ES-I3 (cell line): Measurements from ENCODE around the gene POLN.

ENCODE experiments used
- H3K36me3 ChIP-seq: 2 replicates; pipeline ENCODE4 v1.6.1; 2013; ENCODE audit warnings: mild to moderate bottlenecking, low read length, control low read depth, moderate library complexity; ENCODE audit not compliant: insufficient read depth
- H3K4me1 ChIP-seq: 2 replicates; pipeline ENCODE4 v1.6.1; 2013; ENCODE audit warnings: mild to moderate bottlenecking, control low read depth, low read length; ENCODE audit not compliant: insufficient read depth
- H3K9ac ChIP-seq: 2 replicates; pipeline ENCODE4 v1.6.1; 2013; ENCODE audit warnings: low read depth, mild to moderate bottlenecking, low read length, moderate library complexity
- H3K9me3 ChIP-seq: 2 replicates; pipeline ENCODE4 v1.6.1; 2013; ENCODE audit warnings: mild to moderate bottlenecking, low read length, moderate library complexity; ENCODE audit not compliant: control insufficient read depth, insufficient read depth

The POLN gene

DNA sequence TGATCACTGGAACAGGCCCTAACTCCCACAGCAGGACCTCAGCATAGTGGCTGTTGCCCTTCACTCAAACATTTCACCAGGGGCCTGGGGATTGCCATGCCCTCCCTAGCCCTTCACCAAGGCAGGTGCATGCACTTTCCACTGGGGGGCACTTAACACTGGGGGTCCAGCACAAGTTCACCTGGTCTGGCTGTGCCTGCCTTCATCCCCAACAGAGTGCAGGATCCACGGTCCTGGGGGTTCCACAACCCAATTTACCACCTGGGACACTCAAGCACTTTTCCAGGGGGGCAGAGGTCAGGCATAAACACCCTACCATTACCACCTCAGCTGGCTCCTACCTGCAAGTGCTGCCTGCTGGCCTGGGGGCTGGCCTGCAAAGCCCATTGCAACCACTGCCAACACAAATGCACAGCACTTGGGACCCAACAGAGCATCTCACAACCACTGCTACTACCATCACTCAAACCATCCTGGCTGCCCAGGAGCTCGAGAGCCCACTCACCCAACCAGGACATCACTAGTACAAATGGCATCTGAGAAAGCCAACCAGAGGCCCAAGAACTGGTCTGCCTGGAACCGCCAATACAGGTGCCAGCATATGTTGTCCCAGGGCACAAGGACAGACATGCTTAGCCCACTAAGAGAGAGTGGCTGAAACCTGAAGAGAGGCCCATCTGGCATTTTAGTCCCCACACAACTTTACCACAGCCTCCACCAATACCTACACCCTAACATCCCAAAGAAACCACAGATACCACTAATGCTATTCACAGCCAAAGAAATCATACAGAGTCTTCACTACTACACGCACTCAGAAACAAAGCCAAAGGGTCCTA, 139.7 kb downstream of the POLN start:
- Histone ChIP-seq H3K4me1 (no peaks in the 10 kb centered on the region), H3K9ac (no peak overlapping the region), H3K36me3 (no peaks in the 10 kb centered on the region), H3K9me3 (no peaks in the 10 kb centered on the region)

DNA sequence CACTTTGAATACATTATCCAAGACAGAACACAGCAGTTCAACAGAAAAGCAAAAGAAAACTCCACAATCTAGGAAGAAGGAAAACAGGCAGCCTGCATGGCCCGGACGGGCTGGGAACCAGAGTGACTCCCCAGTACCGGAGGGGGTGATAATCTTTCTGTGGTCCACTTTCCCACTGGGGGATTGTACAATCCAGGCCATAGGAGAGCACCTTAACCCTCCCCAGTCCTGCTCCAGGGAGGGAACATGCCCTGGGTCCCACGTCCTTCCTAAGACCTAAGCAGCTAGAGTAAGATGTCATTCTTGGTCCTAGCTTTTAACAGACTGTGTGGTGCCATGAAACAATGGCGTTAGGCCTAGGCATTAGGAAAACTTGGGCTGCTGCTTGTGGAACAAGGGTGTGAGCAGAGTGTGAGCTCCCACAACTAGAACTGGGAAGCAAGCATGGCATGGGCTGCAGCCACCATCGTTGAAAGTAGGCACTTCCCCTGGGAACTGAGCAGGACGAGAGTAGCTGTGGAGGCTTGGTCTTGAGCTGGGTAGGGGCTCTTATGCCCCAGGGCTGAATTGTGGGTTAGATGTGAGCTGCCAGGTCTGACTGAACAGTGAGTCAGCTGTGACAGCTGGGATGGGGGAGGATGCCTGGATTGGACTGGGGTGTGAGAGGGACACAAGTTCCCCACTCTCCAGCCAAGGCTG, 140.4 kb downstream of the POLN start:
- Histone ChIP-seq H3K36me3 (no peaks in the 10 kb centered on the region), H3K9ac (no peak overlapping the region), H3K9me3 (peaks cover 4% of the 10 kb centered on the region; the same call in 1 of the 2 replicates), H3K4me1 (no peaks in the 10 kb centered on the region)

DNA sequence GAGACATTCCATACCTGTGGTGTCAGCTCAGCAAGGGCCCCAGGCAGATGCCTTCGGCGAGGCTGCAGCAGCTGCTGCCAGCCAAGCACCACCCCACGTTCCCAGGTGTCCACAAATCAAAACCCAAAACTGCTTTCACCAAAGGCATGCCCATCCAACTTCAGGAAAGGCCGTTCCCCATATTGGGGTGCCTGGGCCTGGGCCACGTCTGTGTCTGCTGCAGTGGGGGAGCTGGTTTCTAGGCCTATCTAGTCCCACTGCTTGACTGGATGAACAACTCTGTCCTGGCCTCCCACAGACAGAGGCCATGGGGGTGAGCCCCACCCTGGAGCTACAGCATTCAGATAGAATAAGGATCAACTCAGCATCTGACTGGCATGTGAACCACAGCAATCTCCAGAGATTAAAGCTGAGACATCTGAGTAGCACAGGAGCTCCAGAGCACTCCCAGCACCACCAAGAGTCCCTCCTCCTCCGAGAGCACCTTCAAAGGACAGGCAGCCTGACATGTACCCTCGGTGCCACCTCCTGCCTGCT, 145.8 kb downstream of the POLN start:
- peaks cover 8% of the 10 kb centered on the region; the same call in 1 of the 2 replicates for H3K9me3 ChIP-seq

DNA sequence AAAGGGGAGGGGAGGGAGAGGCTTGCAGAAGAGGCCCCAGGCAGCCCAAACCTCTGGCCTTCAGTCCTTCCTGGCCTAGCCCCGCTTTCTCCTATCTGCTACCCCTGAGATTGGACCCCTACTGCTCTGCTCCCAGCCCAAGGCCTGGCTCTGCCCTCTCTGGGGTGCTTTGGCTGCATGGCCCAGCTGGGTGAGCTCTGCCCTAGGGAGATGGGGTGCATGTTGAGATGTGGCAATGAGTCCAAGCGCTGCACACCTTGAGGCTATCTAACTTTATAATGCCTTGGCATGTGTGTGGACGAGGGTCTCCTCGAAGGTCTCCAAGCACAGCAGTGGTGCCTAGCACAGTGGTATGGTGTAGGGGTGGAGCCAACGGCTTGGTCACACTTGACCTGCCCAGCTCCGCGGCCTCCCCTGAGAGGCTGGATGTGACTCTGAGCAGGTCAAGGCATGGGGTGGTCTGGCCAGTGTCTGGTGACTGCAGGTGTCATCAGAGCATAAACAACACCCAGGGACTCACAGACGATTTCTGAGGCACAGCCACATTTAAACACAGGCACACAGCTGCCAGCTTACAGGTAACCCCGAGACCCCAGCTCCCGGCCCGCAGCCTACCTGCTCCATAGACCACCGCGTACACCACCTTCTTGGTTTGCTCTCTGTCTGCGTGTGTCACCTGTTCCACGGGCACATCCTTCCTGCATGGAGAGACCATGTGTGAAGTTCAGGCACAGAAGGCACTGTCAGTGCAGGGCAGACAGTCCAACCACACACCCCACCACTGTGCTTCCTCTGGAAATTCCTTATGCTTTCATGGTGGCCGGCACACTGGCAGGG, 146.5 kb downstream of the POLN start:
- H3K36me3 ChIP-seq = no peaks in the 10 kb centered on the region
- no peak overlapping the region for H3K9ac ChIP-seq
- peaks cover 8% of the 10 kb centered on the region; the same call in 1 of the 2 replicates for H3K9me3 ChIP-seq
- no peaks in the 10 kb centered on the region for H3K4me1 ChIP-seq

More for the DNA sequence above, 145.8 kb downstream of the POLN start:
- no peak overlapping the region for H3K9ac ChIP-seq
- H3K4me1 ChIP-seq = no peaks in the 10 kb centered on the region
- H3K36me3 ChIP-seq = no peaks in the 10 kb centered on the region

DNA sequence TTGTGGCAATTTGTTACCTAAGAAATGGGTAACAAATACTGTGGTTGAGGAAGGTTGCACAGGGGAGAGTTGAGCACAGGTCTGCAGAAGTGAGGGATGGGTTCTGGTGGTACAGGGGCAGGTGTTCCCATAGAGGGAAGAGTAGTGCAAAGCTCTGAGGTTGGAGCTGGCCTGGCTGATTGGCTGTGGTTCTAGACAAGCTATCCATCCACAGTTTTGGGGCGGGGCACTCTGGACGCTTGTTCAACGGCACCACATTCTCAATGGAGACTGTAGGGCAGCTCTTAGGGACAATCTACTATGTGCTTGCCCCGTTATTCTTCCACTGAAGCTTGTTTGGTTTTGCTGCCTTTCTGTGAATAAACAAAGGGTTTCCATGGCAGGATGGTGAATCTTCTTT, 147.4 kb downstream of the POLN start:
- H3K4me1 ChIP-seq = no peaks in the 10 kb centered on the region
- H3K9ac ChIP-seq = no peak overlapping the region
- peaks cover 8% of the 10 kb centered on the region; the same call in 1 of the 2 replicates for H3K9me3 ChIP-seq
- H3K36me3 ChIP-seq = no peaks in the 10 kb centered on the region

DNA sequence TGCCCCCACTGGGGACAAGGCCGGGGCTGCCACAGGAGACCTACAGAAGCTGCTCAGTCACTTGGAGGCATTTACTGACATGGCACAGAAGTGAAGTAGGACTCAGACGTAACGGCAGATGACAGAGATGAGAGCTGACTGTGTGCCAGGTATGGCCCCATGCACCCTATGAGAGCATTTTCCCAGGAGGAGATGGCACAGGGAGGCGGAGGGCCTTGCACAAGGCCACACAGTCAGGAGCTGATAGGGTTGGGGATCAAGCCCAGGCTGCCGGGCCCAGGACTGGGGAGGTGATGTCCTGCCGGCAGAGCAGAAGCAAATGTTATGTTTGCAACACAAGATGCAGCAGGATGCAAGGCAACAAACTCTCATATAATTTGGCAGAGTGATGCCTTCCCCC, 148.7 kb downstream of the POLN start:
- Histone ChIP-seq H3K4me1 (no peaks in the 10 kb centered on the region), H3K9me3 (peaks cover 8% of the 10 kb centered on the region; the same call in 1 of the 2 replicates), H3K9ac (no peak overlapping the region), H3K36me3 (no peaks in the 10 kb centered on the region)

DNA sequence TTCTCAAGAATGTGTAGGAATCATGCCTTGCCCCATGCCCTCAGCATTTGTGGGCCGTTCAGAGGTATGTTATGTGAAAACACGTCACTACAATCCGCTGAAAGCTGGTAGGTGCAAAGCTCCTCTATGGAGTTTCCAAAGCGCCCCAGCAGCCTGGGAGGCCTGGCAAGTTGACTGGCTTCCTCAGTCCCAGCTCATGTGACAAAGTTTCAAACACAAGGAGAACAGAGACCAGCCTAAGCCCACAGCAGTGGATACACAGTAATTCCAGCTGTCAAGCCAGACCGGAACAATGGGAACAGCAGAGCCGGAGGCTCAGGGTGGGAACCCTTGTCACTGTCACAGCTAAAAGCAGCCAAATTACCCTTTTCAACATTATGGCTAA, 149.3 kb downstream of the POLN start:
- Histone ChIP-seq H3K9ac (no peak overlapping the region), H3K9me3 (peaks cover 8% of the 10 kb centered on the region; the same call in 1 of the 2 replicates), H3K36me3 (no peaks in the 10 kb centered on the region), H3K4me1 (no peaks in the 10 kb centered on the region)

DNA sequence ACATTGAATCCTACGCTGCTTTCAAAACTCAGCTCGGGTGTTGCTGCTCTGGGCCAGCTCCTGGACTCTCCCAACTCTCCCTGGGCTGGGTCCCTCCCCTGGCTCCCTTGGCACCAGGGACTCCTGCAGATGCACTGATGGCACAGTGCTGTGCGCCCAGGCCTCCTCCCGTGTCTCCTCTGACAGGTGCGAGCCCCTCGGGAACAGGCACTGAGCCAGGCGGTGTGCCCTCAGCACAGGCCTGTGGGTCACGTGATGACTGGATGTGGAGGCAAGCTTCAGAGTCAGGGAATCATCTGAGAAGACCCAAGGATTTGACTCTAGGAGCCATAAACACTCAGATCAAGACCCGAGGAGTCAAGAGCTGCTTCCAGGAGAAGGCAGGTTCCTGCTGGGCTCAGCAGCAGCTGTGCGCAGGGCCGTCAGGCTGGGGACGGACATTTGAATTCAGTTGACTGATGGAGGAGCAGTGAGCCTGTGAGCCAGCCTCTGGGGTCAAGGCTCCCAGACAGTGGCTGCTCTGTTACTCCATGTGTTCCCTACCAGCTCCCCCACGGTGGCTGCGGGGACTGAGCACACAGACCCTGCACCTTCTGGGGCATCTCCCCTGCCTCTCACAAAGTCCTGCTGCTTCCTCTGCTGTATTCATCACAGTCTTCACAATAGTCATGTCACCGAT, 149.8 kb downstream of the POLN start:
- H3K36me3 ChIP-seq = no peaks in the 10 kb centered on the region
- H3K9ac ChIP-seq = no peak overlapping the region
- H3K9me3 ChIP-seq = peaks cover 8% of the 10 kb centered on the region; the same call in 1 of the 2 replicates
- no peaks in the 10 kb centered on the region for H3K4me1 ChIP-seq

DNA sequence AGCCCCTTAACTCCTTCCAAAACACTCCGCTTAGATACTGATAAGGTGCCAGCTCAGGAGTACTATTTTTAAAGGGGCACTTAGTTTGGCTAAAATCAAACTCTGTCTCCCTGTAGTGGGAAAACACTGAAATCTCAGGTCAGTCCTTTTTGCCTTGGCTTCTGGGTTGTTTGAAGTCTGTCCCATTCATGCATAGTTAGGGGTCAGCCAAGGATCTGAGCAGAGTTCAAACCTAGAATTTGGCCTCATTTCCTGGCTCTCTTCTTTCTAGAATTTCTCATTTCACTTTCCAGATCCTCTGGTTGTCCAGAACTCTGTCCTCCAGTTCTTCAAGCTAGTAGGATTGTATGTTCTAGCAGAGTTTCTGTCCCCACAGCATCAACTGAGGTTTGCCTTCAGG, 151.3 kb downstream of the POLN start:
- Histone ChIP-seq H3K9me3 (no peaks in the 10 kb centered on the region), H3K36me3 (no peaks in the 10 kb centered on the region)

DNA sequence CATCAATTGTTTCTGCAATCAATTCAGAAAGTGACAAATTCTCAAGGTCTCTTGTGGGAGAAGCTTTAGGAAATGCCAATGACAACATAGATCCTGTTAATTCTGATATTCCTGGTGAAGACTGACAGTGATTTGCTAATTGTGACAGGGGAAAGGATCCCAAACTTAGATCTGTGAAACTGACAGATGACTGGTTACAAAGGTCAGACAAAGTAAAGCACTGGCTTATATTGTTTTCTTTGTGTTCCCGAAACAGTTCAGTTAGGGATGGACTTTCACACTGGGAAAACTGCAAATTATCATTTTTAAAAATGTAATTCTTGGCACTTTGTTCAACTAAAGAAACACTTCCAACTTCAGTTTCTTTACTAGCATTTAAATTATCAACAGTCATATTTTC, 152.7 kb downstream of the POLN start:
- Histone ChIP-seq H3K9me3 (no peaks in the 10 kb centered on the region), H3K36me3 (no peaks in the 10 kb centered on the region), H3K4me1 (no peaks in the 10 kb centered on the region), H3K9ac (no peak overlapping the region)

More for the DNA sequence above, 151.3 kb downstream of the POLN start:
- Histone ChIP-seq H3K4me1 (no peaks in the 10 kb centered on the region), H3K9ac (no peak overlapping the region)

DNA sequence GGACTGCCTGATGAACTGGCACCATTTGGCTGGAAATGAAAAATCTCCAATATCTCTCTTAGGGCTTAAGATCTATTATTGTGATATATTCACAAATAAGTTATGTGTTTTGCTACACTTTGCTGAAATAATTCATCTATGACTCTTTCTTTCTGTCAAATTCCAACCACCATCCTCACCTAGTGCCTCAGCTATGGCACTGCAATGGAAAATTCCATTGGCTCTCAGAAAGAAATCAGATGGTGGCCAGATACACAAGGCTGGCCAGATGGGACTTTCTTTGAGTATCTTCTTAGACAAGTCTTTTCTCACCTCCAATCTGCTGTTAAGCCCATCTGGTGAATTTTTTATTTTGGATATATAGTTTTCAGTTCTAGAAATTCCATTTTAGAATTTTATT, 154.8 kb downstream of the POLN start:
- Histone ChIP-seq H3K4me1 (no peaks in the 10 kb centered on the region), H3K9ac (no peak overlapping the region), H3K36me3 (no peaks in the 10 kb centered on the region), H3K9me3 (no peaks in the 10 kb centered on the region)

DNA sequence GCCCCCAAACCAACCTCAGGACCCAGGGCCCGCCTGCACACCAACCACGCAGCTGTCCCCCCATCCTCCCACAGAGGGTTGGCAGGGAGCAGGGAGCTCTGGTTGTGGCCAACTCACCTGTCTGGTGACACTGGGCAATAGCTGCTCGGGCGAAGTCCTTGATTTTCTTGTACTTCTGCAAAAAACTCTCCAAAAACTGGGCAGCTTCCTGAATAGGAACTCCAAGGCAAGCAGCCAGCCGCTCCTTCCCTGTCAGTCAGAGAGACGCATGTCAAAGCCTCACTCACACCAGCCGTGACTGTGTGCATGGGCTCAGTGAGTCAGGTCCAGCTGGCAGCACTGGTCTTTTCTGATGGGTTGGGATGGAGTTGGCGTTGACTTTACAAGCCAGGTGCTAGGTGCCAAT, 156.4 kb downstream of the POLN start:
- Histone ChIP-seq H3K36me3 (no peaks in the 10 kb centered on the region), H3K9me3 (no peaks in the 10 kb centered on the region), H3K4me1 (no peaks in the 10 kb centered on the region), H3K9ac (no peak overlapping the region)

DNA sequence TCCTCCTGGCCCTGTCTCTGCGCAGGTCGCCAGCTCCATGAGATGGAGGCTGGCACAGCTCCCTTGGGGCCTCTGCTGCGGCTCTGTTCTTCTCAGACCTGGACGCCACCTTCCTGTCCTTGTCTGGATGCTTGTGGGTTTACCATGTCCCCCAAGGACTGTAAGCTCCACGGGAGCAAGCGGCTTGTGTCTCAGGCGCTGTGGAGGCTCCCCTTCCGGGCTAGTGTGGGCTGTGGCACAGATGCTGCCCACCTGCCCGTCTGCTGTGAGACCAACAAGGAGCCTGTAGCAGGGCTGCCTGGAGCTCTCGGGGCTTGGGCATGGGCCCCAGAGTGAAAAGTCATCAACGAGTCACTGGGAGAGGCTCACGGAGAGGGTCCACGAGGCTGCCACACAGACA, 157.6 kb downstream of the POLN start:
- H3K9ac ChIP-seq = no peak overlapping the region
- H3K4me1 ChIP-seq = no peaks in the 10 kb centered on the region
- no peaks in the 10 kb centered on the region for H3K9me3 ChIP-seq
- H3K36me3 ChIP-seq = no peaks in the 10 kb centered on the region

DNA sequence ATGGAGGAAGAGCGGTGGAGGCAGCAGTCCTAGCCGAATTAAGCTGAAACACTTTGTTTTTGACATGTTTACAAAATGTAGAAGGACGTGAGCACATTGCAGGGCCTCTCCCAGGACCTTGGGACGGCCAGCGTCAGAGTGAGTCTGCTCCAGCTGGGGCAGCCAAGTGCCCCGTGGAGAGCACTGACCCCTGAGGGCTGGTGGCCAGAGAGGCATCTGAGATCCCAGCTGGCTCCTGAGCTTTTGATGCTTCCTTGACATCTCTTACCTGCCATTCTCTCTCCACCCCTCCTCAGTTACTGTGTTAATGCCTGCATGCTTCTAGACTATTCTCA, 158.1 kb downstream of the POLN start:
- no peaks in the 10 kb centered on the region for H3K4me1 ChIP-seq
- no peaks in the 10 kb centered on the region for H3K36me3 ChIP-seq
- no peaks in the 10 kb centered on the region for H3K9me3 ChIP-seq
- H3K9ac ChIP-seq = no peak overlapping the region
